H7 (cell line): ENCODE measurements around the gene GHRHR. TPM values are rescaled to one million over a fixed set of nuclear protein-coding genes. Genes with fewer than 3 reads are reported as not detected.

Experiments
- DNase-seq: peaks from one replicate; pipeline ENCODE4 v3.0.0; 2012
- H3K27me3 ChIP-seq: 2 replicates; pipeline ENCODE4 v1.6.0; 2011; ENCODE audit warnings: mild to moderate bottlenecking, low read length; ENCODE audit not compliant: control insufficient read depth, insufficient read depth
- H3K36me3 ChIP-seq: replicated peaks from 2 replicates; pipeline ENCODE4 v1.5.1; 2011; ENCODE audit warnings: low read length; ENCODE audit not compliant: control insufficient read depth, insufficient read depth
- H3K4me3 ChIP-seq: 2 replicates; pipeline ENCODE4 v1.5.1; 2011; ENCODE audit warnings: low read depth, mild to moderate bottlenecking, control low read depth, low read length, moderate library complexity; ENCODE audit not compliant: insufficient read depth
- total RNA-seq: library from RNA; depleted of rRNA; stranded (reverse); fragments of >200 nt; shearing (Covaris generic); gene quantifications from 2 replicates; pipeline ENCODE4 v1.2.3, GENCODE V29; 2014

The GHRHR gene
- total RNA-seq, 1 experiment from 2014 or later, result 1.9 TPM

- DNase-seq, result peak; percentile 43
- H3K27me3 ChIP-seq, result peaks cover 4% of the 10 kb centered on the region
- no peaks in the 10 kb centered on the region for H3K36me3 ChIP-seq
- no peak overlapping the region for H3K4me3 ChIP-seq
Observed at GRCh38 chr7:30989824-30990672, 26.3 kb downstream of the GHRHR start.

DNA sequence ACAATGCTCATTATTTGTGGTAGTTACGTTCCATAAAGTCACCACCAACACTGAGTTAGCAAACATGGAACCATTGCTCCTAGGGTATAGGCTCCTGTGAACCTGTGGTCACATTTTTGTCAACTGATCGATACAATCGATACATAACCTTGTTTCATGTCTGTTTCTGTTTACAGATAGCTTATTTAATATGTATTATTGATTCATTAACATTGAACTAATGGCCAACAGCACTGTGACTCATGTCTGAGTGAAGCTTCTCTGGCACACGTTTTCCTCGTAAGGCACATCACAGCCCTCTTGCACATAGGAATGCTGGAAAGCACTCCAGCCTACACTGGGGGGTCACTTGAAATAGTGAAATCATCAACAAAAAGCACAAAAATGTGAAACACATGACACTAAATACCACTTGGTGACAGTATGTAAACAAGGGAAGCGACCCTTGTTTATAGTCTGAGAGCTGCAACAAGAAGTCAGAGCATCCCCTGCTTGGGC lies 27.0 kb downstream of the GHRHR start:
- H3K4me3 ChIP-seq, result no peak overlapping the region
- H3K36me3 ChIP-seq, result no peaks in the 10 kb centered on the region
- peaks cover 4% of the 10 kb centered on the region for H3K27me3 ChIP-seq
- no peak for DNase-seq

DNA sequence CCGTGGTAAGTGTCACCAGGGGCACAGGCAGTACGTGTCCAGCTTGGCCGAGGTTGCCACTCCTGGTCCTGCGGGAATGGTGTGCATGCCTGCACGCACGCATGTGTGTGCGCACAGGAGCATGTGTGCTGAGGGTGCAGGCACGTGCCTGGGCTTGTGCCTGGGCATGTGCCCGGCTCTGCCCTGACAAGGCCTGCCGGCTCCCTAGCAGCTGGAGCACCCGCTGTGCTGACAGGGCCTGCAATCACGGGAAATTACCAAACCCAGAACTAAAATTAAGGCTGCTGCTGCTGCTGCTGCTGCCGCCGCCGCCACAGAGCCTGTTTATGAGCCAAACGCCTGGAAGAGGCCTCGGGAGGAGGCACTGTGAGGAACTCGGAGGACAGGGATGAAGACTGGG lies 28.7 kb downstream of the GHRHR start:
- Histone ChIP-seq H3K27me3 (no peaks in the 10 kb centered on the region), H3K36me3 (no peaks in the 10 kb centered on the region), H3K4me3 (no peak overlapping the region)
- no peak for DNase-seq

- H3K4me3 ChIP-seq, result no peak overlapping the region
- no peaks in the 10 kb centered on the region for H3K27me3 ChIP-seq
Observed at GRCh38 chr7:30994206-30995100, 30.7 kb downstream of the GHRHR start.

GRCh38 chr7:30995536-30995935 lies 31.8 kb downstream of the GHRHR start:
- H3K4me3 ChIP-seq, result no peak overlapping the region
- no peak for DNase-seq
- H3K36me3 ChIP-seq, result no peaks in the 10 kb centered on the region
- H3K27me3 ChIP-seq, result no peaks in the 10 kb centered on the region

More at GRCh38 chr7:30994206-30995100, 30.7 kb downstream of the GHRHR start:
- no peaks in the 10 kb centered on the region for H3K36me3 ChIP-seq
- DNase-seq, result no peak

GRCh38 chr7:30996256-30996655 lies 32.5 kb downstream of the GHRHR start:
- H3K4me3 ChIP-seq, result no peak overlapping the region
- H3K27me3 ChIP-seq, result no peaks in the 10 kb centered on the region
- H3K36me3 ChIP-seq, result no peaks in the 10 kb centered on the region
- no peak for DNase-seq

DNA sequence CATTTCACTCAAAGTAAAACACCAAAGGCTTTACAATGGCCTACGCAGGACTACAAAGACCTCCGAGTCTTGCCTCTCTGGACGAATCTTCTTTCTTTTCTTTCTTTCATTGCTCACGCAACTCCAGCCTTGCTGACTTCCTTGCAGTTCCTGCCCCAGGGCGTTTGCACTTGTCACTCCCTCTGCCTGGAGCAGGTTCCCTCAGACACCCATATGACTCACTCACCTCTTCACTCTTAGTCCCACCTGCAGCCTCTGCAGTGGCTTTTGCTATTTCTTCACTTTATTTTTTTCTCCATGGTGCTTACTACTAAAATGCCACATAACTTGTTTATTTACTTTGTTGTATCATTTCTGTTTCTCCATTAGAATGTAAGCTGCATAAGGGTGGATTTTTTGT lies 33.1 kb downstream of the GHRHR start:
- no peak overlapping the region for H3K4me3 ChIP-seq
- no peaks in the 10 kb centered on the region for H3K27me3 ChIP-seq
- H3K36me3 ChIP-seq, result no peaks in the 10 kb centered on the region
- no peak for DNase-seq

GRCh38 chr7:30997316-30997715 lies 33.6 kb downstream of the GHRHR start:
- H3K27me3 ChIP-seq, result no peaks in the 10 kb centered on the region
- DNase-seq, result no peak
- H3K36me3 ChIP-seq, result no peaks in the 10 kb centered on the region
- no peak overlapping the region for H3K4me3 ChIP-seq

DNA sequence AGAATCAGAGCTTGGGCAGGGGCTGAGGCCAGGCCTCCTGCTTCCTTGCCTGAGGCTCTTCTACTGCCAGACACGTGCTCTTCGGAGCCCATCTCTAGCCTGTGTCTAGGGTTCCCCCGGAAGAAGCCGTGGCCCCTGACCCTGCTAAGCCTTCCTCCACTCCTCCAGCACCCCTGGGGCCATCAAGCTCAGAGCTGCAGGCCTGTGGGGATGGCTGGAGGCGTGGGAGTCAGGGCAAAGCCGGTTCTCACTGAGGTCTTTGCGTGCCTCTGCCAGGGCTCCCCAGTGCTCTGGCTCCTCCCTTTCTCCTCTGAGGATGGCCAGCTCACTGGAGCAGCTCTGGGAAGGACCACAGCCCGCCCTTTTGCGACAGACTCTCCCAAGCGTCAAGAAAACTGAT lies 34.4 kb downstream of the GHRHR start:
- H3K4me3 ChIP-seq, result no peak overlapping the region
- H3K27me3 ChIP-seq, result no peaks in the 10 kb centered on the region
- DNase-seq, result no peak
- H3K36me3 ChIP-seq, result no peaks in the 10 kb centered on the region

DNA sequence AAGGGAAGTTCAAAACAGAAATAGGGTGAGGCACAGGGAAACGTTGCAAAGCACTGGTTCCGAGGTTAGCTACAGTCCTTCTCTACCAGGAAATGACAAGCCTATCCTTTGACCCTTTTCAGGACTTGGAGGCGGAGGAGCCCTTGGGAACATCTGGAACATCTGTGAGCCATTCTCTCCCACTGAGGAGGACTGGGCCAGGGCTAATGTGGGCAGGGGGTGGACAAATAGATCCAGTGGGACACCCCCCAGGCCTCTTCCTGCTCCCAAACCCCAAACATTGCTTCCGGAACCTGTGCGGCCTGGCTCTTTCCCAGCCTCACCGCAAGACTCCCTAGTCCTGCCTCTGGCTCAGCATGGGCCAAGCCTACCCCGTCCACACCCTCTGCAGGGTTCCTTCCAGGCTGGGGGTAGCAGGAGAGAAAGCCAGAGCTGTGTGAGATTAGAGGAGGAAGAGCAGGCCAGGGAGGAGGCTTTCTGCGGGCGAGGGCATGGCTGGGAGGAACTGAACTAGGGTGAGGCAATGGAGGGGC lies 36.5 kb downstream of the GHRHR start:
- Histone ChIP-seq H3K36me3 (no peaks in the 10 kb centered on the region), H3K27me3 (no peaks in the 10 kb centered on the region), H3K4me3 (no peak overlapping the region)
- no peak for DNase-seq

GRCh38 chr7:31000779-31001178 lies 37.0 kb downstream of the GHRHR start:
- H3K27me3 ChIP-seq, result no peaks in the 10 kb centered on the region
- no peak for DNase-seq
- no peak overlapping the region for H3K4me3 ChIP-seq
- H3K36me3 ChIP-seq, result no peaks in the 10 kb centered on the region

DNA sequence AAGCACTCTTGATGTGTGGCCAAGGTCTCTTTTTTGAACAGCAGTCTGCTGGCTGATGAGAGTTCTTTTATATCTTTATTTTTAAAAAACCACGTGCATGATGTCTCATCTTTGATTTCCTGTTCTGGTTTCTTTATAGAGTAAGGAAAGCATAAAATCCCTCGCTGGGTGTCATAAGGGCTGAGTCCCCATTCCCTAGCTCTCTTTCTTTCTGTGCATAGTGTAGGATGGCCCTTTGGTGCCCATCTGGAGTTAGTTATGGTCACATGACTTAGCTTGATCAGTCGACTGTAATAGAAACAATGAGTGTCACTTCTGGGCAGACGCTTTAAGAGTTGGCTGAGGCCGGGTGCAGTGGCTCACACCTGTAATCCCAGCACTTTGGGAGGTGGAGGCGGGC lies 38.5 kb downstream of the GHRHR start:
- Histone ChIP-seq H3K4me3 (no peak overlapping the region), H3K36me3 (no peaks in the 10 kb centered on the region), H3K27me3 (no peaks in the 10 kb centered on the region)
- DNase-seq, result no peak

DNA sequence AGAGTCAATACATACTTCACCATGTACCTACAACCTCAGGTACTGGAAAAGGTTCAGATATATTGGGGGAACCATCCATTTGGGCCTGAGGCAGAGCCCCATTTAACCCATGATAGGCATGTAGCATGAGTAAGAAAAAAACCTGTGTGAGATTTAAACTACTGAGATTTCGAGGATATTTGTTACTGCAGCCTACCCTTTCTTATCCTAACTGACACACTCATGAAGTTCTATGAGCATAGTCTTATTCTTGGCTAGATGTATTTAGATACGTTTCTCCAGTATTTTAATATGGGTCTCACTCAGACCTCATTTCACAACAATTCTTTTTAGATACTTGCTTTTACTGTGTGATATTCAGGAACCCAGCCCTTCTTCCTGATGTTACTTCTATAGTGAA lies 39.3 kb downstream of the GHRHR start:
- Histone ChIP-seq H3K27me3 (no peaks in the 10 kb centered on the region), H3K36me3 (no peaks in the 10 kb centered on the region), H3K4me3 (no peak overlapping the region)
- no peak for DNase-seq

GRCh38 chr7:31003721-31004120 lies 40.0 kb downstream of the GHRHR start:
- no peak overlapping the region for H3K4me3 ChIP-seq
- H3K36me3 ChIP-seq, result no peaks in the 10 kb centered on the region
- no peak for DNase-seq
- no peaks in the 10 kb centered on the region for H3K27me3 ChIP-seq
